GM12892 (cell line): ENCODE measurements around the gene LRRC75A.

ENCODE experiments used
- DNase-seq: peaks from one replicate; pipeline ENCODE4 v3.0.0; 2011; ENCODE audit not compliant: insufficient read length
- FAIRE-seq: peaks from 2 replicates; lab custom pipeline; 2011; peaks lifted over from hg19 to GRCh38; lab: Jason Lieb, UNC
- POLR2A ChIP-seq: IDR thresholded peaks from 2 replicates; pipeline ENCODE4 v1.6.1; 2011; ENCODE audit warnings: low read depth, low read length, control low read depth
- POLR2AphosphoS5 ChIP-seq: IDR thresholded peaks from 2 replicates; pipeline ENCODE4 v1.6.1; 2011; ENCODE audit warnings: low read depth, low read length, control low read depth
- TAF1 ChIP-seq: IDR thresholded peaks from 2 replicates; pipeline ENCODE4 v1.6.1; 2011; ENCODE audit warnings: low read depth, mild to moderate bottlenecking, control low read depth, low read length, borderline replicate concordance

Gene LRRC75A

DNA sequence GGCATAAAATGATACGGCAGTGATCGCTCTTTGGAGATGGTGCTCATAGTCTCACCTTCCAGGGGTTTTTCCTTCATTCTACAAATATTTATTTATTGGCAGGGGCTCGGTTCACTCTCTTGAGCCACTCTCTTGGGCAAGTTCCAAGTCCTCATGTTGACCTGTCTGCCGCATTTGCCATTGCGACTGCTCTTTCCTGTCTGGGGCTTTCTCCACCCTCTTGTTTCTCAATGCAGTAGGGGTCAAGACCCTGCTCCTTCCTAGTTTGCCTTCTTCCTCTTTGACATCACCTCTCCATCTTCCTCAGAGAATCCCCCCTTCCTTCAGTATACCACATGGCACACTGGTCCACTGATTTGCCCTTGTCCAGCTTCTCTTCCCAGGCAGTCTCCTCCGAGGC lies 21.9 kb upstream of the LRRC75A start:
- FAIRE-seq (no peak), DNase-seq (no peak)
- TF ChIP-seq POLR2AphosphoS5: no peak
- no peak for TF ChIP-seq TAF1
- no peak for TF ChIP-seq POLR2A

DNA sequence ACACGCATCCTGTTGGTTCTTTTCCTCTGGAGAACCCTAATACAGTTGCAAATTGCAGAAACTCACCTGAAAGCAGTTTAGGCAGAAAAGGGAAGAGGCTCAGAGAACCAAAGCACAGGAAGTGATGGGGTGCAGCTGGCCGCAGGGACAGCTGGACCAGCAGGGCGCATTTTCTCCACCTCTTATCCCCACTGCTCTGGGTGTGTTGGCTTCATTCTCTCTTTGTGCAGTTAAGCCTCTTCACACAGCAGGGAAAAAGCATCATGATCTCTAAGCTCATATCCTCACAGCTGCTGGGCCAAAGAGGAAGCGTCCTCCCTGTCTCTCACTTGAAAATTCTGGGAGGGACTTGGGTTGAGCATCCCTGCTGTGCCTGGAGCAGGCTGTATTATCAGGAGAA lies 20.0 kb upstream of the LRRC75A start:
- DNase-seq (no peak), FAIRE-seq (no peak)
- TF ChIP-seq POLR2A (no peak), POLR2AphosphoS5 (no peak), TAF1 (no peak)

DNA sequence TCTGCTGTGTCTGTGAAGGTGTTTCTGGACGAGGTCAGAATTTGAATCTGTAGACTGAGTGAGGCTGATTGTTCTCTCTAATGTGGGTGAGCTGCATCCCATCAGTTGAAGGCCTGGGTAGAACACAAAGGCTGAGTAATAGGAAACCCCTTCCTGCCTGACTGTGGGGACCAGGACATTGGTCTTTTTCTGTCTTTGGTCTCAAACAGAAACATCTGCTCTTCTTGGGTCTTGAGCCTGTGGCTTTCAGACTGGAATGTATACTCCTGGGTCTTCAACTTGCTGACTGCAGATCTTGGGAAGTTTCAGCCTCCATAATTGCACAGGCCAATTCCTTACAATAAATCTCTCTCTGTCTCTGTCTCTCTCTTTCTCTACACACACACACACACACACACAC lies 19.6 kb upstream of the LRRC75A start:
- FAIRE-seq (no peak), DNase-seq (no peak)
- TF ChIP-seq POLR2A: no peak
- TF ChIP-seq POLR2AphosphoS5: no peak
- no peak for TF ChIP-seq TAF1

DNA sequence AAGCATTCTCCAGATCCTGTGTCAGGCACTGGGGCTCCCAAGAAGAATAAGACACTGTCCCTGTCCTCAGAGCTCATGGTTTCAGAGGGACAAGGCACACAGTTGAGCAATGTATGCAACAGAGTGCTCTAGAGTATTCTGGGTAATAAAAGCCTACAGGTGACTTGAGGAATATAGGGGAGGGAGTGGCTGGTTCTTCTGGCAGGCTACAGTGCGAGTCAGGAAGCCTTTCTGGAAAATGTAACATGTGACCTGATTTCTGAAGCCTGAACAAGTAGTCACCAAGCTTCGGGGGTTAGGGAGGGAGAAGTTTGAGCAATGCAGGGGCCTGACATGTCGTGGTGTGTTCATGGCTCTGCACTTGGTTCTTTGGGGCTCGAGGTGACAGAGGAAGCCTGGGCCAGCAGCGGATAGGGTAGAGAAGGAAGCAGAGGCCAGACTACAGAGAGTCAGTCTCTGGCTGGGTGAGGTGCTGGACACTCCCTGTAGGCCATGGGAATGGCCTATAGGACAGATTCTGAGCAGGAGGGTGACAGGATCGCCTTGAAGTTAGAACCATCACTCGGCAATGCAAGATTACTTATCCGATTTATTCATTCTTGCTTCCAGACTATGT lies 16.0 kb upstream of the LRRC75A start:
- FAIRE-seq (no peak), DNase-seq (no peak)
- TF ChIP-seq TAF1 (no peak), POLR2AphosphoS5 (no peak), POLR2A (no peak)

DNA sequence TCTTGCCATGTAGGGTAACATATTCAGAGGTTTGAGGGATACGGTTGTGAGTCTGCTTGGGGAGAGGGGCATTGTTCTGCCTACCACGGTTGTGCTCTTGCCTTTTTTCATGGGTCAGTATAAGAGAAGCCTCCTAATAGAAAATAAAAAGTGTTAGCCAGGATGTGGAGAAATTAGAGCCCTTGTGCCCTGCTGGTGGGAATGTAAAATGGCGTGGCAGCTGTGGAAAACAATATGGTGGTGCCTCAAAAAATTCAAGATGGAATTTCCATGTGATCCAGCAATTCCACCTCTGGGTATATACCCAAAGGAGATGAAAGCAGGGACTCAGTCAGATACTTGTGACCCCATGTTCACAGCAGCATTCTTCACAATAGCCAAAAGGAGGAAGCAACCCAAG lies 14.2 kb upstream of the LRRC75A start:
- DNase-seq: no peak
- TF ChIP-seq TAF1 (no peak), POLR2A (no peak), POLR2AphosphoS5 (no peak)
- FAIRE-seq: no peak

DNA sequence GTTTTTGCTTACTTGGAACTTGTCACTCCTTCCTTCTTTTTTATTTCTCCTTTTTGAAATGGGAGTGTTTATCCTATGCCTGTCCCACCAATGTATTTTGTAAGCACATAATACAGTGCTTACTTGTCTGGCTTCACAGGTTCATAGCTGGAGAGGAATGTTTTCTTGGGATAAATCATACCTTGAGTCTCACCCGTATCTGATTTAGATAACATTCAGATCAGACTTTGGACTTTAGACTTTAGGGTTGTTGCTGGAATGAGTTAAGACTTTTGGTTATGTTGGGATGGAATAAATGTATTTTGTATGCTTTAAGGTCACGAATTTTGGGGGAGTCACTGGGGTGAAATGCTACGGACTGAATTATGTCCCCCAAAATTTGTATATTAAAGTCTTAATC lies 13.0 kb upstream of the LRRC75A start:
- no peak for DNase-seq
- TF ChIP-seq POLR2AphosphoS5: no peak
- TF ChIP-seq TAF1: no peak
- TF ChIP-seq POLR2A: no peak
- no peak for FAIRE-seq

DNA sequence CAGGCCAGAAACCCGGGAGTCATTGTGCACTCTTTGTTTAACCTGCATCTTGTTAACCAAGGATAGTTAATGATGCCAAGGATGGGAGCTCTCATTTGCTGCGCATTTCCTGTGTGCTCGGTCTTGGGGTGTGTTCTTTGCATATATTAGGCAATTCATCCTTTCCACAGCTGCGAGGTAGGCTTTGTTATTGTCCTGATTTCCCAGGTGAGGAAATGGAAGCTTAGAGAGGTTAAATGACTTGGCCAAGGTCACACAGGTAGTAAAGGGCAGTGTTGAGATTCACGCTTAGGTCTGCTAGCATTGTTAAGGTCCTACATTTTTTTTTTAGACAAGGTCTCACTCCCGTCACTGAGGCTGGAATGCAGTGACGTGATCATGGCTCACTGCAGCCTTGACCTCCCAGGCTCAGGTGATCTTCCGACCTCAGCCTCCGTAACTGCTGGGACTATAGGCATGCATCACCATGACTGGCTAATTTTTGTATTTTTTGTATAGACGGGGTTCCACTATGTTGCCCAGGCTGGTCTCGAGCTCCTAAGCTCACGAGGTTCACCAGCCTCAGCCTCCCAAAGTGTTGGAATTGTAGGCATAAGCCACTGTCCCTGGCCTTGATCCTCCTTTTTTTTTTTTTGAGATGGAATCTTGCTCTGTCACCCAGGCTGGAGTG lies 5.0 kb upstream of the LRRC75A start:
- FAIRE-seq (no peak), DNase-seq (no peak)
- TF ChIP-seq POLR2AphosphoS5 (no peak), TAF1 (no peak), POLR2A (no peak)

DNA sequence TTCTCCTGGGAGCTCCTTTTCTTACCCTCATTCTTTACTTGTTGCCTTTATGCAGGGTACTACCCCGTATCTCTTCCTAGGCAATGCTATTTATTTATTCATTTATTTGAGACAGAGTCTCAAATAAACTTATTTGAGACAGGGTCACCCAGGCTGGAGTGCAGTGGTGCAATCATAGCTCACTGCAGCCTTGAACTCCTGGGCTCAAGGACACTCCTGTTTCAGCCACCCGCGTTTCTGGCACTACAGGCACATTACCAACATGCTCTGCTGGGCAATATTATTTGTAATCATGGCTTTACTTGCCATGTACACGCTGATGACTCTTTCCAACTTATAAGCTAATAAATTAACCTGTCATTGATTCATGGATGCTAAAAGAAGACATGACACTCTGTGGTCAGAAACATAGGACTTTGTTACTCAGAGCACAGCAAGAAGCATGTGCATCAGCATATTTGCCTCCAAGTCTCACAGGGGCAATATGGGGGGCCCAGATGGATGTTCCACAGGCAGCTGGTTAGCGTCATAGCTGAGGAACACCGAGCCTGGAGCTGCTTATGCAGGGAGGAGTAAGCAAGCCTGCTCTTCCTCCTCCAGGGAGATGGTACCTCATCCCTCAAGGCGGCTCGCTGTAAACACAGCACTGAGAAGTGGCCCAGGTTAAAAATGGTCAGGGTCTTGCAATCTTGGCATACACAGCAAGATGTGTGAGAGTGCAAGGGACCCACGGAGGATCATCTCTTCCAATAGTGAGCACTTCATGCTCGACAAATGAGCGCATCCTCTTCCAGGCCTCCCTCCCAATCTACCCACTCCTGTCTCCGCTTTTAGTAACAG lies 4.2 kb upstream of the LRRC75A start:
- TF ChIP-seq TAF1 (no peak), POLR2AphosphoS5 (no peak), POLR2A (no peak)
- DNase-seq: no peak
- FAIRE-seq: no peak

DNA sequence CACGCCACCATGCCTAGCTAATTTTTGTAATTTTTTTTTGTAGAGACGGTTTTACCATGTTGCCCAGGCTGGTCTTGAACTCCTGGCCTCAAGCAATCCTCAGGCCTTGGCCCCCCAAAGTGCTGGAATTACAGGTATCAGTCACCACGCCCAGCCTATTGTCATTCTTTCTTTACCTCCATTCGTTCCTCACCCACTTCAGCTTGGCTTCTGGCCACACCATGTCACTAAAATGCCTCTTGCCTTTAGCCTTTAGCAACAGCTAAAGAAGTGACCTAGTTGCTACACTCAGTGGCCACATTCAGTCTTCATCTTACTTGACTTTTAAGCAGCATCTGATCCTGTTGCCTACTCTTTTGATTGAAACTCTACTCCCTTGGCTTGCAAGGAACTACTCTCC lies 3.6 kb upstream of the LRRC75A start:
- FAIRE-seq (no peak), DNase-seq (no peak)
- no peak for TF ChIP-seq POLR2AphosphoS5
- no peak for TF ChIP-seq TAF1
- no peak for TF ChIP-seq POLR2A

DNA sequence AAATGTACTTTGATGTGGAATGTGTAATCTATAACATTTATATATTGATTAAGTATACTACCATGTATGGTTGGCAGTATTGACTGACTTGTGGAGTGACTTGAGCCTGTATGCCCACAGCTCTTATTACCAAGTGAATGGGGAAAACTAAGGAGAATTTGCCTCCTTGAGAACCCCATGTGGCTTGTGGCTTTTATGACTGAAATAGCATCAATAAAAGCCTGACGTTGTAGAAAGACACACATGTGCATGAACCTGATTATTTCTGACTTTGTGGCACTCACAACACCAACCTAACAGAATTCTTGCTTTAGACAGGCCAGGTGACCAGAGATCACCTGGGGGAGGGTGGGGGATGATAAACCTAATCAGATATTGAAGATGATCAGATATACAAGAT lies 2.1 kb upstream of the LRRC75A start:
- no peak for FAIRE-seq
- no peak for DNase-seq
- TF ChIP-seq POLR2A (no peak), TAF1 (no peak), POLR2AphosphoS5 (no peak)

DNA sequence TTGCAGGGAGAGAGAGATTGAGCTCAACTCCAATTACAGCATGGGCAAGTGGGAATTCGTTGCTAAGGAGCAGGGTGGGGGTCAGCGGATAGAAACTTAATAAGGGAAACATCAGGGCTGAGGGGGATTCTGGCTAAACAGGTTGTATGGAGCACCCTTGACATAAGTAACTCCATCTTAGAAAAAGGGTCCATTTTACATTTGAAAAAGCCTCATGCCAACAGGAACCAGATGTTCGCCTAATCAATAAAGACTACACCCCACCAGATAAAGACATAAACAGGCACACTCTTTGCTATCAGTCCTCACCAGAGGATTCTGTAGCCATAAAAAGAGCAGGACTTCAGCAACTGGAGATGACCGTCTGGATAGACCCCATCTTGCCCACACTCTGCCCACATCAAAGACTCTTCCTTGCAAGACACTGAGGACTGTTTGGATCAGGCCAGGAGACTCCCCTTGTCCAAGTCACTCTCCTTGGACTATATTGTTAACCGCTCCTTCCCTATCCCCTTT lies 1.6 kb upstream of the LRRC75A start:
- FAIRE-seq (no peak), DNase-seq (no peak)
- TF ChIP-seq TAF1: no peak
- TF ChIP-seq POLR2AphosphoS5: no peak
- TF ChIP-seq POLR2A: no peak
